ENCODE data around the gene BRF1. TPM values are rescaled to one million over a fixed set of nuclear protein-coding genes. Genes with fewer than 3 reads are reported as not detected.
"Not testable (repeated sequence)": the region's sequence is repeated elsewhere in the genome, so short reads cannot be mapped to it uniquely, and the experiment has no call there.

Gene BRF1
- 12.6 and 13.6 TPM in 2 replicates for total RNA-seq (2014; rRNA removed; shearing (Covaris generic))

DNA sequence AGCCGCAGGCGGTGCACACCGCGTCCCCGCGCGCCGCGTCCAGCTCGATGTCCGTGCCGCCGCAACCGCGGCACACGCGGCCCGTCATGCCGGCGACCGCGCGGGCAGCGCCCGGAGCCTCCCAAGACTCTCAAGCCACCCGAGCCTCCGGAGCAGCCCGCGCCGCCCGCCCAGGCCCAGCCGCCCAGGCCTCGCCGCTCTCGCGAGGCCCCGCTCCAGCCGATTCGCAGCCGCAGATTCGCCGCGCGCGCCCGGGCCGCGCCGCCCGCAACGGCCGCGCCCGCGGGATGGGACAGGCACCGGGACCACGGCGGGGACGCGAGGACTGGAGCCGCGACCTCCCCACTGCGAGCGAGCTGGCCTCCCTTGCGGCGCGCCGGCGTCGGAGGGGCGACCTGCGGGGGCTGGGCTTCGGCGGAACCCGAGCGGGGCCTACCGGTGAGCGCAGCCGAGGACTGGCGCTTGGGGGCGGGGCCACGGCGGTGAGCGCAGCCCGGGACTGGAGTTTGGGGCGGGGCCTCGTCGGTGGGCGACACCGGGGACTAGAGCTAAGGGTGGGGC is at the start of gene BRF1:
Gene BRF1, minus strand, starts transcription at position 460 of the 561 bp plus-strand sequence. Its CDS starts 372 bp downstream, at position 88.
- DNase-seq (ENCODE audit: low spot score): peak; percentile 85

DNA sequence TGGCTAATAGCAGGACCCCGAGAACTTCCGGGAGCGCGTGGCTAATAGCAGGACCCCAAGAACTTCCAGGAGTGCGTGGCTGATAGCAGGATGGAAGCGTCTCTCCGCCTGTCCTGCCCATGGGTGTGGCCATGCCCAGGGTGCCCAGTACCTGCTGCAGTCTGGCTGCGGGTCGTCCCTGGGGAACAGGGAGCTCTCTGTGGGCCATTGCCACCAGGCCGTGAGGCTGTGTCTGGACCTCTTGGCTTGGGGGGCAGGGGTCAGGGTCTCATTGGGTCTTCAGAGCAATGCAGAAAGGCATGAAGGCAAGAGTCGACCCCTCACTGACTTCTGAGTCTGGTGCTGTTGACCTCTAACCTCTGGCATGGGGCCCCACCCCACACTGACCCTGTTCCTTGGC is 49.2 kb upstream of the BRF1 start:
- DNase-seq (ENCODE audit: low spot score): no peak

GRCh38 chr14:105348945-105349699 is 48.3 kb upstream of the BRF1 start:
- no peak for DNase-seq (ENCODE audit: low spot score)

DNA sequence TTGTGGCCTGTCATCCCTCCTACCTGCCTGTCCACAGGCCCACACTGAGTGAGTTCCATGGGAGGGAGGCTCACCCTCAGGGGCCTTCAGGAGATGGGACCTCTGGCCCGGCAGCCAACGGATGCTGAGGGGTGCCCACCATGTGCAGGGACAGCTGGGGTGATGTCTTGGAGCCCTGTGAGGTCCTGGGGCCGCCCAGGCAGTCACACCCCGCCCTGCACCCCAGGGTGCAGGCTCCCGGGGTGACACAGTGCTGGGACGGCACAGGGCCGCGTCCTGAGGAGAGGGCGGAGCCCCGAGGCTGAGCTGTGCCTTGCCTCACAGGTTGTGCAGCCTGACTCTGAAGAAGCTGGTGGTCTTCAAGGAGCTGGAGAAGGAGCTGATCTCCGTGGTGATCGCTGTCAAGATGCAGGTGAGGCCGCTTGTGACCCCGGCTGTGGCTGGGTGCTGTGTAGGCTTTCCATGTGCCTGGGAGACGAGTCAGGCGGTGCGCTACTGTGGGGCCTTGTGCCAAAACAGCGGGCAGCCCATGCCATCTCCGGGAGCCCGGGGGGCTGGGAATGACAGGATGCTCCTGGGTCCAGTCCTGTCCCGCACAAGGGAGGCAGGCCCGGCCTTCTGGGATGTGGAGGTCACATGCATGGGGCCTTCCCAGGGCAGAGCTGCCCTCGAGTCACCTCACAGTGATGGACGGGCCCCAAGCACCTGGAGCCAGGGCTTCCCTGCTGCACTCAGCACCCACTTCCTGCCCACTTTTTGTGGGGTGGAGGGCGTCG is 47.6 kb upstream of the BRF1 start:
- DNase-seq (ENCODE audit: low spot score): no peak

GRCh38 chr14:105347587-105347968 is 46.8 kb upstream of the BRF1 start:
- DNase-seq (ENCODE audit: low spot score): no peak

DNA sequence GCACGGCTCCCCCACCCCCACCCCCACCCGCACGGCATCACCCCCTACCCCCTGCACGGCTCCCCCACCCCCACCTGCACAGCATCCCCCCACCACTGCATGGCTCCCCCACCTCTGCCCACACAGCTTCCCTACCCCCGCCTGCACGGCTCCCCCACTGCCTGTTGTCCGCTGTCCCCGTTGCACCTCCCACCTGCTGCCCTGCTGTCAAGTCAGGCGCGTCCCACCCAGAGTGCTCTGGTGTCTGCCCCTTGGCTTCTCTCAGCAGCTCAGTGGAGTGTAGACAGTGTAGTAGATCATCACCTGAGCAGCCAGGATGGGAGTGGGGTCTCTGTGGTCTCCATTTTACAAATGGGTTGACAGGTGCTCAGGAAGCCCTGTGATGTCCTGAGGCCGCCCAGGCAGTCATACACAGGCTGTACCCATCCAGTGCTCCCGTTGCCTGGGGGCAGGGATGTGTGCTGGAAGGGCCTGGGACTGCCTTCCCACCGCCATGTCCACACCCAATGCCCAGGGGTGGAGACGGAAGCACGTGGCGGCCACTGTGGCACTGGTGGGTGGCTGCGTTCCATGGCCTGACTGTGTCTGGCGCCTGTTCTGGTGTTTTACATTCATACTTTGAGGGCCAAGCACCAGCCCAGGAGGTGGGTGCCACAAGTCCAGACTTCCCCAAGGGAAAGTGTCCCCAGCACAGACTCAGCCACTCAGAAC is 46.2 kb upstream of the BRF1 start:
- no peak for DNase-seq (ENCODE audit: low spot score)

- DNase-seq (ENCODE audit: low spot score): no peak
These were observed 45.4 kb upstream of the BRF1 start for GRCh38 chr14:105346200-105346533.

- DNase-seq (ENCODE audit: low spot score): no peak
These were observed 42.4 kb upstream of the BRF1 start for GRCh38 chr14:105343194-105343593.

GRCh38 chr14:105340821-105341733 is 40.3 kb upstream of the BRF1 start:
- DNase-seq (ENCODE audit: low spot score): no peak

- no peak for DNase-seq (ENCODE audit: low spot score)
These were observed 37.4 kb upstream of the BRF1 start for GRCh38 chr14:105337966-105338741.

GRCh38 chr14:105337433-105337832 is 36.6 kb upstream of the BRF1 start:
- DNase-seq (ENCODE audit: low spot score): no peak

DNA sequence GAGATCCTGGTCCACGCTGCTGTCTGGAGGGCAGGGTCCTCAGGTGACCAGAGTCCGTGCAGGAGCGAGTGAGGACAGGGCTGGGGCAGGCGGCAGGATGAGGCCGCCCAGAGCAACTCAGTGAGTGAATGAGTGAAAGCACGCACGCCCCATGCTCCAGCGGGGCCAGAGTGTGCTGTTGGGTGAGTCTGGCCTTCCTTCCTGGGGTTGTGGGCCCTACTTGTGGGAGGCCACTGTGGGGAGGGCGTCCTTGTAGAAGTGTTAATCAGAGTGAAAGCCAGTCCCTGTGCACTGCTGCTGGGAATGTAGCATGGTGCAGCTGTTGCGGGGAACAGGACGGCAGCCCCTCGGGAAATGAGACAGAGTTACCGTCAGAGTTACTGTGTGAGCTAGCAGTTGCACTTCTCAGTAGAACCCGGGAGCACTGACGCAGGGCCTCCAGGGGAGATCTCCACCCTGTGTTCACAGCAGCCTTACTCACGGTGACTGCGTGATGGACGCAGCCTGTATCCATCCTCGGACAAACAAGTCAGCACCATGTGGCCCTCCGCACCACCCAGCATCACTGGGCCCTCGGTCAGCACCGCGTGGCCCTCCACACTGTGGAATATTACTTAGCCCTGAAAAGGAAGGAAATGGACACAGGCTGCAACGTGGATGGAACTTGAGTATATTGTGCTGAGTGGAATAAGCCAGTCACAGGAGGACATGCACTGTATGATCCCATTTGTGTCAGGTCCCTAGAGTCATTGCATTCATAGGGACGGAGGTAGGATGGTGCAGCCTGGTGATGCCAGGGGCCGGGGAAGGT is 35.9 kb upstream of the BRF1 start:
- DNase-seq (ENCODE audit: low spot score): no peak

DNA sequence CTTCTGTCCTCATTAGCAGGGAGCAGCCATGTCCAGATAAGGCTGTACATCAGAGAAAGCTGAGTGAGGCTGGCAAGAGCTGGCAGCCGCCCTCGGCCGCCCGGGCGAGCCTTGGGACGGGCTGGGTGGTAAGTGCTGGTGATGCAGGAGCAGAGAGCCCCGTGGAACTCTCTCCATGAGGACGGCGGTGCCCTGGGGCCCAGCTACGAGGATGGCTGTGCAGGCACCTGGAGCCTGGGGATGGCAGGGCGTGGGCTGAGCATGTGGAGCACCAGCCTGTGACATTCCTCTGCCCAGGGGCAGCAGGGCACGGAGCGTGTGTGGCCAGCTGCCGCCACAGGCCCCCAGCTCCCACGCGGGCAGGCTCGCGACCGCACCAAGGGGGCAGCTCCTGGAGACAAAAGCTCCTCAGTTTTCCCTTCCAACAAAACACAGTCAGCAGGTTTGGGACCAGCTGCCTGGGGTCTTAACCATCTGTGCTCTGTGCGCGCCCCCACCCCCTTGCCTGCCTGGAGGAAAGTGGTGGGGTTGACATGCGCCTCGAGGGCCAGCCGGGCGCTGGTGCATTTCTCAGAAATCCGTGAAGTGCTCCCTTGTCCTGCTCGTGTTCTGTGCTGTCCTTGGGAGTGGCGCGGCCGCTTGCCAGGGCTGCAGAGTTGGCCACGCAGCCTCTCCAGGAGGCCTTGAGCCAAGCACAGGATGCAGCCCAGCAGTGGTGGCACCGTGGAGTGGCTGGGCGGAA is 35.1 kb upstream of the BRF1 start:
- no peak for DNase-seq (ENCODE audit: low spot score)

GRCh38 chr14:105335231-105335542 is 34.4 kb upstream of the BRF1 start:
- not testable (repeated sequence) for DNase-seq (ENCODE audit: low spot score)

- no peak for DNase-seq (ENCODE audit: low spot score)
These were observed 33.8 kb upstream of the BRF1 start for GRCh38 chr14:105334383-105335230.

DNA sequence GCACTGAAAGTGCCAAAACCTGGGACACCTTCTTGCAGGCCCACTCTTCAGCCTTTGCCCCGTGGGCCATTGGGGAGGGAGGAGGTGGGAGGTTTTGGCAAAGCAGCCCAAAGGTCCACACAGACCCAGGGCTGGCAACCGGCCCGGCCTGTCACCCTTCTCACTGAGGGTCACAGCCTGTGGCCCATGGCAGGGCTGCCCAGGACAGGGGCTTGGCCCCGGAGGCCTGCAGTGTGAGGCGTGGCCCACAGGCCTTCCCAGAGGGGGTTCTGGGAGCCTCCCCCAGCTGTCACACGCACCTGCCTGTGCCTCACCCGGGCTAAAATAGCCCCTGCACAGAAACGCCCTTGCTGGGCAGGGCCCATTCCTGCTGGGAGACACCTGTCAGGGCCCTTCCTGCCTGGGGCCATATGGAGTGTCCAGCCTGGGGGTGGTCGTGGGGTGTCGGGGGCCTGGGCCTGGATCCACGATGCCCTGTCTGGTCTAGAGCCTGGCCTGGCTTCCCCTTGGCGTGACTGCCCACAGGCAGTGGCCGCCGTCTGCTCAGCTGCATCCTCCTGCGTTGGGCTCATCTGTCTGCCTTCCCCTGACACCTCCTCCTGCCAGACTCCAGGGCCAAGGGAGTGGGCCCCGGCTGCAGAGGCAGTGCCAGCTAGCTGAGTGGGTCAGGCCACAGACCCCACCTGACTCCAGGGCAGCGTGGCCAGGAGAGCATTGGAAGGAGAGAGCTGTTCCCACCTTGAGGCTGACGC is 33.0 kb upstream of the BRF1 start:
- DNase-seq (ENCODE audit: low spot score): no peak

- DNase-seq (ENCODE audit: low spot score): no peak
These were observed 32.3 kb upstream of the BRF1 start for GRCh38 chr14:105333020-105333490.
